WERI-Rb-1 (cell line): ENCODE measurements around the gene CCDC92.

Source experiments
- DNase-seq: peaks from one replicate; pipeline ENCODE4 v3.0.0-alpha.2; 2020
- H3K27ac ChIP-seq: fragments of 250-450 bp; sonication (Bioruptor Pico); 2 replicates; pipeline ENCODE4 v1.5.1; 2020; ENCODE audit warnings: mild to moderate bottlenecking, moderate library complexity
- H3K27me3 ChIP-seq: fragments of 250-450 bp; sonication (Bioruptor Pico); 2 replicates; pipeline ENCODE4 v1.5.1; 2021; ENCODE audit warnings: mild to moderate bottlenecking, low read depth, moderate library complexity; ENCODE audit not compliant: insufficient read depth, severe bottlenecking
- H3K36me3 ChIP-seq: fragments of 250-450 bp; sonication (Bioruptor Pico); 2 replicates; pipeline ENCODE4 v1.5.1; 2020; ENCODE audit warnings: mild to moderate bottlenecking, moderate library complexity
- H3K4me3 ChIP-seq: 2 replicates; pipeline ENCODE4 v1.5.1; 2011; ENCODE audit warnings: low read depth, mild to moderate bottlenecking, control low read depth, low read length
- H3K9me3 ChIP-seq: fragments of 250-450 bp; sonication (Bioruptor Pico); 2 replicates; pipeline ENCODE4 v1.5.1; 2021; ENCODE audit warnings: mild to moderate bottlenecking, moderate library complexity; ENCODE audit not compliant: severe bottlenecking
- TF ChIP-seq, protein P1 (sequence below): IDR thresholded peaks from 2 replicates; pipeline ENCODE4 v1.5.1; 2011; ENCODE audit warnings: low read depth, mild to moderate bottlenecking, control low read depth, inconsistent platforms, low read length

Gene CCDC92

DNA sequence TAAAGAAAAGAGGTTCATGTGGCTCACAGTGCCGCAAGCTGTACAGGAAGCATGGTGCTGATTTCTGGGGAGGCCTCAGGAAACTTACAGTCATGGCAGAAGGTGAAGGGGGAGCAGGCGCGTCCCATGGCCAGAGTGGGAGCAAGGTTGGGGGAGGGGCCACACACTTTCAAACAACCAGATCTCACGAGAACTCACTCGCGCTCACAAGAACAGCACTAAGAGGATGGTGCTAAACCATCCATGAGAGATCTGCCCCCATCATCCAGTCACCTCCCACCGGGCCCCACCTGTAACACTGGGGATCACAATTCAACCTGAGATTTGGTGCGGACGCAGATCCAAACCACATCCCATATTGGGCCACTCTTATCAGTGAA is 80.5 kb downstream of the CCDC92 start:
- H3K36me3 ChIP-seq: no peaks in the 10 kb centered on the region
- no peak overlapping the region for H3K27ac ChIP-seq
- H3K27me3 ChIP-seq: no peaks in the 10 kb centered on the region
- TF ChIP-seq, protein P1, sequence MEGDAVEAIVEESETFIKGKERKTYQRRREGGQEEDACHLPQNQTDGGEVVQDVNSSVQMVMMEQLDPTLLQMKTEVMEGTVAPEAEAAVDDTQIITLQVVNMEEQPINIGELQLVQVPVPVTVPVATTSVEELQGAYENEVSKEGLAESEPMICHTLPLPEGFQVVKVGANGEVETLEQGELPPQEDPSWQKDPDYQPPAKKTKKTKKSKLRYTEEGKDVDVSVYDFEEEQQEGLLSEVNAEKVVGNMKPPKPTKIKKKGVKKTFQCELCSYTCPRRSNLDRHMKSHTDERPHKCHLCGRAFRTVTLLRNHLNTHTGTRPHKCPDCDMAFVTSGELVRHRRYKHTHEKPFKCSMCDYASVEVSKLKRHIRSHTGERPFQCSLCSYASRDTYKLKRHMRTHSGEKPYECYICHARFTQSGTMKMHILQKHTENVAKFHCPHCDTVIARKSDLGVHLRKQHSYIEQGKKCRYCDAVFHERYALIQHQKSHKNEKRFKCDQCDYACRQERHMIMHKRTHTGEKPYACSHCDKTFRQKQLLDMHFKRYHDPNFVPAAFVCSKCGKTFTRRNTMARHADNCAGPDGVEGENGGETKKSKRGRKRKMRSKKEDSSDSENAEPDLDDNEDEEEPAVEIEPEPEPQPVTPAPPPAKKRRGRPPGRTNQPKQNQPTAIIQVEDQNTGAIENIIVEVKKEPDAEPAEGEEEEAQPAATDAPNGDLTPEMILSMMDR: no peak
- DNase-seq: no peak
- H3K9me3 ChIP-seq: no peaks in the 10 kb centered on the region
- no peak overlapping the region for H3K4me3 ChIP-seq

DNA sequence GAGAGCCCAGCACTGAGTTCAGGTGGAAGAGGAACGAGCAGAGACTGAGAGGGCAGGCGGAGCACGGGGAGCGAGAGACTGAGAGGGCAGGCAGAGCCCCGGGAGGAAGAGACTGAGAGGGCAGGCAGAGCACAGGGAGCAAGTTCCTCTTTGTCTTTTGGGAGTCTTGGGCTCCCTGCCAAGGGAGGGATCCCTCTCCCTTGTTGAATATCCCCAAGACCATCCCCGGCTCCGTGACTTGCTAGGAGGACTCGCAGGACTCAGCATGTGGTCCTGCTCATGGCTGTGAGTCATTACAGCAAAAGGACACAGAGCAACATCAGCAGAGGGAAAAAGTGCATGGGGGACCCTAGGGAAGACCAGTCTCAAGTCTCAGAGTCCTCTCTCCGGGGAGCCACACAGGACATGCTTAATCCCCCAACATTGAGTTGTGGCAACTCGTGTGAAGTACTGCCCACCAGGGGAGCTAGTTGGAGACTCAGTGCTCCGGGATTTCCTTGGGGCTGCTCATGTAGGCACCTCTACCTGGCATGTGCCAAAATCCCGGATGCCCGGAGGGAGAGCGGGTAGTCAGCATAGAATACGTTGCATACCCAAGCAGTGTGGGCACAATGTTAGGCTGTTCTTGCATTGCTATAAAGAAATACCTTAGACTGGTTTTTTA is 81.0 kb downstream of the CCDC92 start:
- Histone ChIP-seq H3K27me3 (no peaks in the 10 kb centered on the region), H3K27ac (no peak overlapping the region), H3K36me3 (no peaks in the 10 kb centered on the region), H3K9me3 (no peaks in the 10 kb centered on the region), H3K4me3 (no peak overlapping the region)
- TF ChIP-seq, protein P1: no peak
- no peak for DNase-seq

GRCh38 chr12:123891011-123891410 is 81.6 kb downstream of the CCDC92 start:
- Histone ChIP-seq H3K27ac (no peak overlapping the region), H3K4me3 (no peak overlapping the region), H3K36me3 (no peaks in the 10 kb centered on the region), H3K27me3 (no peaks in the 10 kb centered on the region), H3K9me3 (no peaks in the 10 kb centered on the region)
- TF ChIP-seq, protein P1: no peak
- DNase-seq: no peak

GRCh38 chr12:123890536-123890902 is 82.1 kb downstream of the CCDC92 start:
- DNase-seq: no peak
- TF ChIP-seq, protein P1: no peak
- H3K27ac ChIP-seq: no peak overlapping the region
- H3K27me3 ChIP-seq: no peaks in the 10 kb centered on the region
- H3K9me3 ChIP-seq: no peaks in the 10 kb centered on the region
- no peaks in the 10 kb centered on the region for H3K36me3 ChIP-seq
- no peak overlapping the region for H3K4me3 ChIP-seq

DNA sequence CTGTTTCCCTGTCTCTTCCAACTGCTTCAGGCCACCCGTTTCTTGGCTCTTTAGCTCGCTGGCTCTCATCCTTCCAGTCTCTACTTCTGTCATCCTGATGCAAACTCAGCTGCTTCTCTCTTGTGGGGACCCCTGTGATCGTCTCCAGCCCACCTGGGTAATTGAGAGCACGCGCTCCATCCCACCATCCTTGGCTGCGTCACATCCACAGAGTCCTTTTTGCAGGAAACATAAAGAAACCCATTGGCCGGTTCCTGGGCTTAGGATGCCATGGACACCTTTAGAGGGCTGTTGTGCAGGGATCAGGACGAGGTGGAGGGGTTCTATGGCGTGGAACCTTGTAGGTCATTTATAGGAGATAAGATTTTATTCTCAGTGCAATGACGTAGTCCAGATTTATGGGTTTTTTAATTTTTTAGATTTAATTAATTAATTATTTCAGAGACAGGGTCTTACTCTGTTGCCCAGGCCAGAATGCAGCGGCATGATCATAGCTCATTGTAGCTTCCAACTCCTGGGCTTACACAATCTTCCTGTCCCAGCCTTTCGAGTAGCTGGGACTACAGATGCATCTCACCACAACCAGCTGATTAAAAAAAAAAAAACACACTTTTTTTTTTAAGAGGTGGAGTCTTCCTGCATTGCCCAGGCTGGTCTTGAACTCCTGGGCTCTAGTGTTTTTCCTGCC is 82.6 kb downstream of the CCDC92 start:
- H3K9me3 ChIP-seq: no peaks in the 10 kb centered on the region
- H3K27me3 ChIP-seq: no peaks in the 10 kb centered on the region
- DNase-seq: no peak
- TF ChIP-seq, protein P1: no peak
- no peak overlapping the region for H3K4me3 ChIP-seq
- H3K36me3 ChIP-seq: no peaks in the 10 kb centered on the region
- H3K27ac ChIP-seq: no peak overlapping the region
